ENCODE data around the gene SYDE1.
A peak's percentile ranks its signal among the peaks of the same experiment; 100 is the strongest.

SYDE1 gene

GRCh38 chr19:15108845-15109767 is 1.9 kb downstream of the SYDE1 start:
- TF ChIP-seq, protein P1, sequence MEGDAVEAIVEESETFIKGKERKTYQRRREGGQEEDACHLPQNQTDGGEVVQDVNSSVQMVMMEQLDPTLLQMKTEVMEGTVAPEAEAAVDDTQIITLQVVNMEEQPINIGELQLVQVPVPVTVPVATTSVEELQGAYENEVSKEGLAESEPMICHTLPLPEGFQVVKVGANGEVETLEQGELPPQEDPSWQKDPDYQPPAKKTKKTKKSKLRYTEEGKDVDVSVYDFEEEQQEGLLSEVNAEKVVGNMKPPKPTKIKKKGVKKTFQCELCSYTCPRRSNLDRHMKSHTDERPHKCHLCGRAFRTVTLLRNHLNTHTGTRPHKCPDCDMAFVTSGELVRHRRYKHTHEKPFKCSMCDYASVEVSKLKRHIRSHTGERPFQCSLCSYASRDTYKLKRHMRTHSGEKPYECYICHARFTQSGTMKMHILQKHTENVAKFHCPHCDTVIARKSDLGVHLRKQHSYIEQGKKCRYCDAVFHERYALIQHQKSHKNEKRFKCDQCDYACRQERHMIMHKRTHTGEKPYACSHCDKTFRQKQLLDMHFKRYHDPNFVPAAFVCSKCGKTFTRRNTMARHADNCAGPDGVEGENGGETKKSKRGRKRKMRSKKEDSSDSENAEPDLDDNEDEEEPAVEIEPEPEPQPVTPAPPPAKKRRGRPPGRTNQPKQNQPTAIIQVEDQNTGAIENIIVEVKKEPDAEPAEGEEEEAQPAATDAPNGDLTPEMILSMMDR (conservative IDR thresholded peaks at IDR 0.05; ENCODE audit: low read depth, low read length), result no peak
- H3K4me3 ChIP-seq (ENCODE audit: low read depth, low read length), result peak overlapping the region; percentile 82
- DNase-seq (ENCODE audit: low read depth), result no peak

- TF ChIP-seq, protein P1 (conservative IDR thresholded peaks at IDR 0.05; ENCODE audit: low read depth, low read length), result no peak
- DNase-seq (ENCODE audit: low read depth), result no peak
- H3K4me3 ChIP-seq (ENCODE audit: low read depth, low read length), result no peak overlapping the region
Measured at GRCh38 chr19:15109768-15110417, 2.7 kb downstream of the SYDE1 start.

- no peak overlapping the region for H3K4me3 ChIP-seq (ENCODE audit: low read depth, low read length)
- TF ChIP-seq, protein P1 (conservative IDR thresholded peaks at IDR 0.05; ENCODE audit: low read depth, low read length), result no peak
- no peak for DNase-seq (ENCODE audit: low read depth)
Measured at GRCh38 chr19:15110418-15110815, 3.2 kb downstream of the SYDE1 start.

DNA sequence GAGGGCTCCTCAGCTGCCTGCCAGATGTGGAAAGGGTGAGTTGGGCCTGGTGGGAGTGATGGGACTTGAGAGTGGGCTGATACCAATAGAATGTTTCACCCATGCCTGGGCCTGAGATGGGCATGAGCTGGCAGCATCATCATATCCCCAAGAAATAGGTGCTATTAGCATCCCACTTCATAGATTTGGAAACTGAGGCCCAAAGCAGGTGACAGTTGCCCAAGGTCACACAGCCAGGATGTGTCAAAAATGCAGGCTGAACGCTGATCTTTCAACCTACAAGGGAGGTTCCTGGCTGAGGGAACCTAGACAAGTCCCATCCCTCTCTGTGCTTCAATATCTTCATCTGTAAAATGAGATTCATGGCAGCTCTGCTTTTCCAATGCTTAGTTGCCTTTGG is 4.6 kb downstream of the SYDE1 start:
- DNase-seq (ENCODE audit: low read depth), result no peak
- TF ChIP-seq, protein P1 (conservative IDR thresholded peaks at IDR 0.05; ENCODE audit: low read depth, low read length), result no peak
- H3K4me3 ChIP-seq (ENCODE audit: low read depth, low read length), result no peak overlapping the region

DNA sequence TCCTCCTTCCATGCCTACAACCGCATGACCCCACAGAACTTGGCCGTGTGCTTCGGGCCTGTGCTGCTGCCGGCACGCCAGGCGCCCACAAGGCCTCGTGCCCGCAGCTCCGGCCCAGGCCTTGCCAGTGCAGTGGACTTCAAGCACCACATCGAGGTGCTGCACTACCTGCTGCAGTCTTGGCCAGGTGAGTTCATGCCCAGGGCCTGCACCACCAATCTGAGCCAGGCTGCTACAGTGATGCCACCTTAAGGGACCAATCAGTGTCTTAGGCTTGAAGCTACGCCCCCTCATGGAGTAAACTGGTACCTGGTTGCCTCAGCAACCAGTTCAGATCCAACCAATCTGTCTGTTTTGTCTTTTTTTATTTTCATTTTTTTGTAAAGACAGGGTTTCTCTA is 5.2 kb downstream of the SYDE1 start:
- peak; percentile 29 for DNase-seq (ENCODE audit: low read depth)
- no peak overlapping the region for H3K4me3 ChIP-seq (ENCODE audit: low read depth, low read length)
- TF ChIP-seq, protein P1 (conservative IDR thresholded peaks at IDR 0.05; ENCODE audit: low read depth, low read length), result peak; percentile 8

DNA sequence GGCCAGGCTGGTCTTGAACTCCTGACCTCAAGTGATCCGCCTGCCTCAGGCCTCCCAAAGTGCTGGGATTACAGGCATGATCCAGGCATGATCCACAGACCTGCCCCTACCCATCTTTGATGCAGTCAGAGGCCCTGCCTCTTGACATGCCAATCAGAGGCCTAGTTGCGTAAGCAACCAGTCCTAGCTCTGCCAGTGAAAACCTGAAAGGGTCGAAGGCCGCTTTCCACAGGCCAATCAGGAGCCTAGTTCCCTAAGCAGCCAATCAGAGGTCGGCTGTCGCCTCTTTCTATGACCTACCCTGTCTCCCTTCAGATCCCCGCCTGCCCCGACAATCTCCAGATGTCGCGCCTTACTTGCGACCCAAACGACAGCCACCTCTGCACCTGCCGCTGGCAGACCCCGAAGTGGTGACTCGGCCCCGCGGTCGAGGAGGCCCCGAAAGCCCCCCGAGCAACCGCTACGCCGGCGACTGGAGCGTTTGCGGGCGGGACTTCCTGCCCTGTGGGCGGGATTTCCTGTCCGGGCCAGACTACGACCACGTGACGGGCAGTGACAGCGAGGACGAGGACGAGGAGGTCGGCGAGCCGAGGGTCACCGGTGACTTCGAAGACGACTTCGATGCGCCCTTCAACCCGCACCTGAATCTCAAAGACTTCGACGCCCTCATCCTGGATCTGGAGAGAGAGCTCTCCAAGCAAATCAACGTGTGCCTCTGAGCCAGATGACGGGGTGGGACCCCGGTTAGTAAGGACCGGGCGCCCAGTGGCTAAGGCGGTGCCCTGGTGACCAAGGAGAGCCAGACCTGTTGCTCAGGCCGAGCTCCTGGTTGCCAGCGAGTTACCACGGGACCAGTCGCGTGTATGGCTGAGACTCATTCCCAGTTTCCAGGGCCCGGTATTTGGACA is 6.3 kb downstream of the SYDE1 start:
- H3K4me3 ChIP-seq (ENCODE audit: low read depth, low read length), result no peak overlapping the region
- peak; percentile 27 for DNase-seq (ENCODE audit: low read depth)
- TF ChIP-seq, protein P1 (conservative IDR thresholded peaks at IDR 0.05; ENCODE audit: low read depth, low read length), result no peak
